HepG2 (cell line): ENCODE data around the gene CDC42SE1. TPM values are rescaled to one million over a fixed set of nuclear protein-coding genes. Genes with fewer than 3 reads are reported as not detected.

Experiments
- ARID4A ChIP-seq: sonication (generic); formaldehyde crosslinking; IDR thresholded peaks from 2 replicates; pipeline ENCODE4 v1.5.0; 2020; ENCODE audit warnings: mild to moderate bottlenecking, missing genetic modification reagents, borderline replicate concordance
- EED ChIP-seq: sonication (generic); formaldehyde crosslinking; IDR thresholded peaks from 2 replicates; pipeline ENCODE4 v1.5.0; 2020; ENCODE audit warnings: mild to moderate bottlenecking, missing genetic modification reagents
- ELF4 ChIP-seq: sonication (generic); formaldehyde crosslinking; IDR thresholded peaks from 2 replicates; pipeline ENCODE4 v1.5.0; 2020; ENCODE audit warnings: missing genetic modification reagents, mild to moderate bottlenecking, moderate library complexity, borderline replicate concordance
- FIP1L1 ChIP-seq: fragments of 200-400 bp; formaldehyde crosslinking; IDR thresholded peaks from 2 replicates; pipeline ENCODE4 v1.6.1; 2018; ENCODE audit warnings: low read depth, mild to moderate bottlenecking, low read length, moderate library complexity, borderline replicate concordance; ENCODE audit not compliant: insufficient read depth
- HES4 ChIP-seq: sonication (generic); formaldehyde crosslinking; IDR thresholded peaks from 2 replicates; pipeline ENCODE4 v1.9.0; 2021; ENCODE audit warnings: mild to moderate bottlenecking, missing genetic modification reagents, borderline replicate concordance
- HMG20A ChIP-seq: IDR thresholded peaks from 2 replicates; pipeline ENCODE4 v1.6.1; 2016; ENCODE audit warnings: borderline replicate concordance
- HNRNPUL1 ChIP-seq: fragments of 200-400 bp; formaldehyde crosslinking; IDR thresholded peaks from 2 replicates; pipeline ENCODE4 v1.6.1; 2017; ENCODE audit warnings: low read depth, mild to moderate bottlenecking, low read length, moderate library complexity
- NFE2L2 ChIP-seq: fragments of 150-350 bp; IDR thresholded peaks from 2 replicates; pipeline ENCODE4 v1.6.1; 2014; ENCODE audit warnings: low read length
- PITX1 ChIP-seq: sonication (generic); formaldehyde crosslinking; IDR thresholded peaks from 2 replicates; pipeline ENCODE4 v1.5.1; 2020; ENCODE audit warnings: mild to moderate bottlenecking, missing genetic modification reagents
- TEAD3 ChIP-seq: optimal IDR thresholded peaks from 2 replicates; pipeline ENCODE3; 2016; ENCODE audit warnings: borderline replicate concordance
- ZFAT ChIP-seq: sonication (generic); formaldehyde crosslinking; conservative IDR thresholded peaks from 2 replicates; pipeline ENCODE4 v1.8.1; 2023; ENCODE audit warnings: missing genetic modification reagents, inconsistent platforms
- ZNF331 ChIP-seq: sonication (generic); formaldehyde crosslinking; IDR thresholded peaks from 2 replicates; pipeline ENCODE4 v1.4.0; 2020; ENCODE audit warnings: missing genetic modification reagents
- ZNF687 ChIP-seq: sonication (generic); formaldehyde crosslinking; IDR thresholded peaks from 2 replicates; pipeline ENCODE4 v1.5.1; 2020; ENCODE audit warnings: mild to moderate bottlenecking, missing genetic modification reagents, moderate library complexity
- ZNF878 ChIP-seq: sonication (generic); formaldehyde crosslinking; IDR thresholded peaks from 2 replicates; pipeline ENCODE4 v1.8.1; 2023; ENCODE audit warnings: mild to moderate bottlenecking, missing genetic modification reagents, moderate library complexity
- polyA plus RNA-seq, 8 experiments: library from polyadenylated mRNA; depleted of rRNA in 3 of 8; stranded (reverse) in 7 of 8; unstranded in 1 of 8; fragments of >200 nt; fragmentation: Illumina TruSeq in 4 of 8; extraction: Trizol in 4 of 8; gene quantifications; 2 replicates each; pipeline versions ENCODE4 v1.2.1 to v1.2.3, GENCODE V29; 2011 to 2016; ENCODE audit warnings: low read depth in 4 of 8, missing spikeins in 1 of 8, mixed read lengths in 1 of 8; ENCODE audit not compliant: insufficient read depth in 1 of 8
- total RNA-seq, 5 experiments: library from RNA; depleted of rRNA; stranded (reverse); fragments of >200 nt; fragmentation: Illumina TruSeq; extraction: Trizol; gene quantifications; 2 replicates each; pipeline ENCODE4 v1.2.3, GENCODE V29; 2016; ENCODE audit warnings: low read depth in 1 of 5
- TF ChIP-seq, protein P1 (sequence below): sonication (generic); formaldehyde crosslinking; IDR thresholded peaks from 2 replicates; pipeline ENCODE4 v1.8.1; 2023; ENCODE audit warnings: mild to moderate bottlenecking, missing genetic modification reagents, borderline replicate concordance
- TF ChIP-seq, protein P2 (sequence below): sonication (generic); formaldehyde crosslinking; IDR thresholded peaks from 2 replicates; pipeline ENCODE4 v1.4.0; 2020; ENCODE audit warnings: mild to moderate bottlenecking, missing genetic modification reagents, borderline replicate concordance

The CDC42SE1 gene
- total and polyA plus RNA-seq, 2 of the 13 experiments (the other 11 are each of a cell fraction or from before 2014, with no cell fraction given), result 17.6 to 17.9 TPM

DNA sequence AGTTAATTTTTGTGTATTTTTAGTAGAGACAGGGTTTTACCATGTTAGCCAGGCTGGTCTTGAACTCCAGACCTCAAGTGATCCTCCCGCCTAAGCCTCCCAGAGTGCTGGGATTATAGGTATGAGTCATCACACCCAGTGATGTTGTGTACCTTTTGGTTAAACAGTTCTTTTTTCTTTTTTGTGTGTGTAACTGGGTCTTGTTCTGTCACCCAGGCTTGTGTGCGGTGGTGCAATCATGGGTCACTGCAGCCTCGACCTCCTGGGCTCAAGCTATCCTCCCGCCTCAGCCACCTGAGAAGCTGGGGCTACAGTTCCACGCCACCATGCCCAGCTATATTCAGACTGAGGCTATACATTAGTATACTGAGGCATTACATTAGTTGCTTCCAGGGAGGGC lies 48.9 kb upstream of the CDC42SE1 start (continued):
- TF ChIP-seq ZNF331 (CRISPR knock-in tag) (peak; percentile 58; the same call in 1 of the 2 replicates), HNRNPUL1 (no peak), TEAD3 (CRISPR knock-in tag) (no peak), PITX1 (CRISPR knock-in tag) (peak; percentile 86; the same call in 1 of the 2 replicates), EED (no peak), ARID4A (CRISPR knock-in tag) (no peak; the same call in 1 of the 2 replicates), HES4 (CRISPR knock-in tag) (no peak), NFE2L2 (no peak), ZNF687 (CRISPR knock-in tag) (no peak), ZNF878 (CRISPR knock-in tag) (no peak), ZFAT (CRISPR knock-in tag) (no peak), ELF4 (CRISPR knock-in tag) (no peak), FIP1L1 (no peak), HMG20A (CRISPR knock-in tag) (peak; percentile 37; the same call in 1 of the 2 replicates)
- TF ChIP-seq, protein P1, sequence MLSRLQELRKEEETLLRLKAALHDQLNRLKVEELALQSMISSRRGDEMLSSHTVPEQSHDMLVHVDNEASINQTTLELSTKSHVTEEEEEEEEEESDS, result no peak
- TF ChIP-seq, protein P2, sequence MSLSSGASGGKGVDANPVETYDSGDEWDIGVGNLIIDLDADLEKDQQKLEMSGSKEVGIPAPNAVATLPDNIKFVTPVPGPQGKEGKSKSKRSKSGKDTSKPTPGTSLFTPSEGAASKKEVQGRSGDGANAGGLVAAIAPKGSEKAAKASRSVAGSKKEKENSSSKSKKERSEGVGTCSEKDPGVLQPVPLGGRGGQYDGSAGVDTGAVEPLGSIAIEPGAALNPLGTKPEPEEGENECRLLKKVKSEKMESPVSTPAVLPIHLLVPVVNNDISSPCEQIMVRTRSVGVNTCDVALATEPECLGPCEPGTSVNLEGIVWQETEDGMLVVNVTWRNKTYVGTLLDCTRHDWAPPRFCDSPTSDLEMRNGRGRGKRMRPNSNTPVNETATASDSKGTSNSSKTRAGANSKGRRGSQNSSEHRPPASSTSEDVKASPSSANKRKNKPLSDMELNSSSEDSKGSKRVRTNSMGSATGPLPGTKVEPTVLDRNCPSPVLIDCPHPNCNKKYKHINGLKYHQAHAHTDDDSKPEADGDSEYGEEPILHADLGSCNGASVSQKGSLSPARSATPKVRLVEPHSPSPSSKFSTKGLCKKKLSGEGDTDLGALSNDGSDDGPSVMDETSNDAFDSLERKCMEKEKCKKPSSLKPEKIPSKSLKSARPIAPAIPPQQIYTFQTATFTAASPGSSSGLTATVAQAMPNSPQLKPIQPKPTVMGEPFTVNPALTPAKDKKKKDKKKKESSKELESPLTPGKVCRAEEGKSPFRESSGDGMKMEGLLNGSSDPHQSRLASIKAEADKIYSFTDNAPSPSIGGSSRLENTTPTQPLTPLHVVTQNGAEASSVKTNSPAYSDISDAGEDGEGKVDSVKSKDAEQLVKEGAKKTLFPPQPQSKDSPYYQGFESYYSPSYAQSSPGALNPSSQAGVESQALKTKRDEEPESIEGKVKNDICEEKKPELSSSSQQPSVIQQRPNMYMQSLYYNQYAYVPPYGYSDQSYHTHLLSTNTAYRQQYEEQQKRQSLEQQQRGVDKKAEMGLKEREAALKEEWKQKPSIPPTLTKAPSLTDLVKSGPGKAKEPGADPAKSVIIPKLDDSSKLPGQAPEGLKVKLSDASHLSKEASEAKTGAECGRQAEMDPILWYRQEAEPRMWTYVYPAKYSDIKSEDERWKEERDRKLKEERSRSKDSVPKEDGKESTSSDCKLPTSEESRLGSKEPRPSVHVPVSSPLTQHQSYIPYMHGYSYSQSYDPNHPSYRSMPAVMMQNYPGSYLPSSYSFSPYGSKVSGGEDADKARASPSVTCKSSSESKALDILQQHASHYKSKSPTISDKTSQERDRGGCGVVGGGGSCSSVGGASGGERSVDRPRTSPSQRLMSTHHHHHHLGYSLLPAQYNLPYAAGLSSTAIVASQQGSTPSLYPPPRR (CRISPR knock-in tag), result no peak
